Stimulated activated CD8-positive, alpha-beta memory T cell treated with anti-CD3 and anti-CD28 coated beads, Interleukin-4, amount 100 ng/mL, for 24 hours (primary cell): Measurements from ENCODE around the gene PLXNB1.

Experiments used
- DNase-seq: peaks from one replicate; pipeline ENCODE4 v3.0.0-alpha.2; 2020; ENCODE audit warnings: low read depth

Gene PLXNB1

GRCh38 chr3:48417529-48418108, 12.3 kb downstream of the PLXNB1 start:
- no peak for DNase-seq

- DNase-seq: no peak
Measured at GRCh38 chr3:48416546-48416945, 13.3 kb downstream of the PLXNB1 start.

DNA sequence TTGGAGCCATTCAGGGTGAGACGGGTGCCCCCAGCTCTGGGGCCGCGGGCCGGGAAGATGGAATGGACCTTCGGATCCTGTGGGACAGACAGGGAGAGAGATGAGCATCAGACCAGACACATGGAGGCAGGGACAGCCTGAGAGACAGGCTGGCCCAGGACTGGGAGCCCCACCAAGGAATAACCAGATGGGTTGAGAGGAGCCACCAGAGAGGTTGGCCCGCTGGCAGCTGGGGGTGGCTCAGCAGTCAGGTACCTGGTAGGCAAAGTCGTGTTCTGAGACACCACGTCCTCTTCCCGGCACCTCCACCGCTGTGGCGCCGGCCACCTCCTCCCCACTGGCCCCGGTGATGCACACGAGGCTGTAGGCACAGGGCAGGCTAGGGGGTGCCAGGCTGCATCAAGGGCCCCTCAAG, 13.8 kb downstream of the PLXNB1 start:
- no peak for DNase-seq

DNA sequence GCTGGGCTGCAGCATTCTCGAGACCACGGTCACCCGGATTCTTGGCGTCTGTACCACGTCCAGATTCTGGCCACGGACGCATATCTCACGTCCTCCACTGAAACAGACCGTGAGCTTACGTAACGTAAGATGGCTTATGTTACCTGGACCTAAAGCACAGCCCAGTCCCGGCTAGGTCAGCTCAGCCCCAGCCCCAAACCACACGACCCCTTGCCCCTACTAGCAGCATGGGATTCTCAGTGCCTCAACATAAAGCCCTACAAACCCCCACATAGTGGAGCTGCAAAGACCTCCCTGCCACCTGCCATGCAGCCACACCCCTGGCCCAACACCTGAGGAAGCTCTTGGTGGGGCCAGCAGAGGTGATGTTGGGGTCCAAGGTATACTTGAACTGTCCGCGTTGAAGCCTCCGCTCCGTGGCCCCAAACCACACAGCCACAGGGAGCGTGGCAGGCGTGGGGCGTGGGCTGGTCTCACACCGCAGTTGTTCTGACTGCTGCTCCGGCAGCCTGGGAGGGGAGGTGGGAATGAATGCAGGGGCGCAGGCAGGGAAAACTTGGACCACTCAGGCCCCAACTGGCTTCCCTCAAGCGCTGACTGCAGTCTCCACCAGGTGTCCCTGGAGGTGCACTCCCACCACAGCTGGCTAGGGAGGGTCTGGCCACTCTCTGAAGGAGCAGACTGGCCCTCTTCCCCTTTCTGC, 14.5 kb downstream of the PLXNB1 start:
- DNase-seq: no peak

DNA sequence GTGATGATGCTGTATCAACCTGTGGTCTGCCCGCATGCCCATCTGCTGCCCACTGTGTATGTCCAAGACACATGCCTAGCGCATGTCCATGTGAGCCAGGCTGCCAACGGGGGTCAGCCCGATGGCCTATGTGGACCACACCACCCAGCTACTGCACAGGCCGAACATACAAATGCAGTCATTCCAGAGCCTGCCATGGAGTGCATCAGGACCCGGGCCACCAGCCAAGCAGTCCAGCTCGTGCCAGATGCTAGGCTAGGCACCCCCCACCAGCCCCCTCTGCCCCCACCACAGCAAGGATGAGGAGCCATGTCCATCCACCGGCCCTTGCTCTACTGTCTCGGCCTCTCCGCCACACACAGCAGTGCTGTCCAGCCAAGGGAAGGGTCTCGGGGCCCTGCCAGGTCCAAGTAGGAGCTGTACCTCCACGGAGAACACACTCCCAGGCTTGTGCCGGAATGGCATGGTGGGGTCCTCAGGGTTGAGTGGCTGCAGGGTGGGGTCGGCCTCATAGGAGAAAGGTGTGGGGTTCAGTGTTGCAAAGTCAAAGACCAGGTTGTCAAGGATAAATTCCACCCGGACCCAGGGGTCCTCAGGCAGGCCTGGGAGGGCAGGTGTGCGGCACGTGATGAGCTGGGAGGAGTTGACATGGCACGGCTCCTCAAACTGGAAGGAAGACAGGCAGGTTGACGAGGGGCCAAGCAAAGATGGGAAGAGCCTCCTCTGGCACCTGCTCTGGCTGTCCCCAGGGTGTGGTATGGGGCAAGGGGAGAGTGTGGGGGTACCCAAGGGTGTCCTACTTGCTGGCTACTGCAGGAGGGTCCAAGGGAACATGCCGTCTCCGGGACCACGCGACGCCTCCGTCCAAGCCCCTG, 15.3 kb downstream of the PLXNB1 start:
- no peak for DNase-seq

DNA sequence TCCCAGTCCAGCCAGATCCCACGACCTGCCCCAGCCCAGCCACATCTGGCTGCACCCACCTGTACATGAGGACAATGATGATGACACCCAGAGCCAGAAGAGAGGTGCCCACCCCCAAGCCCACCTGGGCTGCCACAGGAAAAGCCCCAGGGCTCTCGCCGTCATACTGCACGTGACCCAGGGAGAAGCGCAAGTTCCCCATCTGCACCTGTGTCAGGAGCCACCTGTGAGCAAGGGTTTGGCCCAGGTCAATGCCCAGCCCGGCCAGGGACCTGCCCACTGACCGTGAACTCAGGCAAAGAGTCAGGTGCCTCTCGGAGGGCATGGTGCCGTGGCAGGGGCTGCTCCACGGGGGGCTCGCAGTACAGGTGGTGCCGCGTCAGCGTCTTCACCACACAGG, 16.3 kb downstream of the PLXNB1 start:
- no peak for DNase-seq

- no peak for DNase-seq
Measured at GRCh38 chr3:48413086-48413485, 16.8 kb downstream of the PLXNB1 start.

DNA sequence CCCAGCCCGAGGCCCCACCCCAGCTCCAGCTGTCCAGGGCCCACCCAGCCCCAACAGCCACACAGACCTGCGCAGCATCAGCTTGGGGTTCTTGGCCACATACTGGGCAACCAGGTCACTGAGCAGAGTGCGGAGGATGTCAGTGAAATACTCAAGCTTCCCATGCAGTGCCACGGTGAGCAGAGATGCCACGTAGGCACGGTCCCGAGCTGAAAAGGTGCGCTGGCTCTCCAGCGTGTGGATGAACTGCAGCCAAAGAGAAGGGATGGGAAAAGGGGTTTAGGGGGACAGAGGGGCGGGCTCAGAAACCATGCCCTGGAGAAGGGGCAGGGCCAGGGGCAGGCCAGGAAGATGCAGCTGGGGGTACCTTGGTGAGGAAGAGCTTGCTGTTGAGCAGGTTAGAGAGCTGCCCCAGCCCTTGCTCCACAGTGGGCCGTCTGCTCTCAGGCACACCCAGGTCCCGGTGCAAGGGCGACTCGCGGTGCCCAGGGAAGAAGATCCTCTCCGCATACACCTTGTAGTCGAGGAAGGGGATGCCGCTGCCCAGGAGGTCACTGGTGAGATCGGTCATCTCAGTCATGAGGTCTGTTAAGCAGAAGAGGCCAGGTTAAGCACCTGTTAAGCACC, 17.4 kb downstream of the PLXNB1 start:
- no peak for DNase-seq

- DNase-seq: no peak
Measured at GRCh38 chr3:48411606-48412374, 18.1 kb downstream of the PLXNB1 start.

GRCh38 chr3:48411041-48411588, 18.8 kb downstream of the PLXNB1 start:
- no peak for DNase-seq

GRCh38 chr3:48410205-48411040, 19.5 kb downstream of the PLXNB1 start:
- no peak for DNase-seq

GRCh38 chr3:48409291-48410201, 20.3 kb downstream of the PLXNB1 start:
- DNase-seq: no peak

DNA sequence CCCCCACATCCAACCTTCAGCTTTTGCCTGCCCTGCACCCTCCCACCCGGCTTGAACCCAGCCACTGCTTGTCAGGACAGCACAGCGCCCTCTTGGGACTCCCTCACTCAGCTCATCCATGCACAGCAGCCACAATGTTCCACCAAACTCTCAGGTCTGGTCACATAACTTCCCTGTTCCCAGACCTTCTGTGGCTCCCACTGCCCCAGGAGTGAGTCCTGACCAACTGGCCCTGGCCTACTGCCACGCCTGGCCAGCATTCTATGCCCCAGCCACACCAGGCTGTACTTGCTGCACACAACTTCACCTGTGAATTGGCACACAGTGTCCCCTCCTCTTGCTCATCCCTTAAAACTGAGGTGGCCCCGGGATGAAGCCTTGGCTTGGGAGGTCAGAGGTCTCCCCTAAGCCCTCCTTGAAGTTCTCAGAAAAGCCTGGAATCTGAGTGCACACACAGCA, 21.0 kb downstream of the PLXNB1 start:
- no peak for DNase-seq

DNA sequence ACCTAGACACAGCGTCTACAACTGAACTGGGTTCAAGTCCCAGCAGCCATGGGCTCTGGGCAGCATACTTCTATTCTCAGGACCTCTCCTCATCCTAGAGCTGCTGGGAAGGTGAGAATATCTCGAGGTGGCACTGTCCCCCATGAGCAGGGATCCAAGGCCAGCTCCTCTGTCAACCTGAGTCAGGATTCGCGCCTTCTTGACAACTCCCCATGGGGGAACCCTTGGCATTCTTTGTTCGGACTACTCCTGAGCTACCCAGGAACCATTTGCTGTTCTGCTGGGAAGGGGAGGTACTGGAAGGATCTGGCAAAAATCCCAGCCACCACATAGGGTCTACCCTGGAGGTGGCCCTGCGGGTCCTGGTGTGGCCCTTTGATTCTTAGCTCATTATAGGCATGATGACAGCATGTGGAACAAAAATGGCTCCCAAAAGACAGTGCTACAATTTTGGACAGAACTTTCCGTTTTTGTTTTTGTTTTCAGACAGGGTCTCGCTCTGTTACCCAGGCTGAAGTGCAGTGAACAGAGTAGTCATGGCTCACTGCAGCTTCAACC, 22.3 kb downstream of the PLXNB1 start:
- DNase-seq: no peak

DNA sequence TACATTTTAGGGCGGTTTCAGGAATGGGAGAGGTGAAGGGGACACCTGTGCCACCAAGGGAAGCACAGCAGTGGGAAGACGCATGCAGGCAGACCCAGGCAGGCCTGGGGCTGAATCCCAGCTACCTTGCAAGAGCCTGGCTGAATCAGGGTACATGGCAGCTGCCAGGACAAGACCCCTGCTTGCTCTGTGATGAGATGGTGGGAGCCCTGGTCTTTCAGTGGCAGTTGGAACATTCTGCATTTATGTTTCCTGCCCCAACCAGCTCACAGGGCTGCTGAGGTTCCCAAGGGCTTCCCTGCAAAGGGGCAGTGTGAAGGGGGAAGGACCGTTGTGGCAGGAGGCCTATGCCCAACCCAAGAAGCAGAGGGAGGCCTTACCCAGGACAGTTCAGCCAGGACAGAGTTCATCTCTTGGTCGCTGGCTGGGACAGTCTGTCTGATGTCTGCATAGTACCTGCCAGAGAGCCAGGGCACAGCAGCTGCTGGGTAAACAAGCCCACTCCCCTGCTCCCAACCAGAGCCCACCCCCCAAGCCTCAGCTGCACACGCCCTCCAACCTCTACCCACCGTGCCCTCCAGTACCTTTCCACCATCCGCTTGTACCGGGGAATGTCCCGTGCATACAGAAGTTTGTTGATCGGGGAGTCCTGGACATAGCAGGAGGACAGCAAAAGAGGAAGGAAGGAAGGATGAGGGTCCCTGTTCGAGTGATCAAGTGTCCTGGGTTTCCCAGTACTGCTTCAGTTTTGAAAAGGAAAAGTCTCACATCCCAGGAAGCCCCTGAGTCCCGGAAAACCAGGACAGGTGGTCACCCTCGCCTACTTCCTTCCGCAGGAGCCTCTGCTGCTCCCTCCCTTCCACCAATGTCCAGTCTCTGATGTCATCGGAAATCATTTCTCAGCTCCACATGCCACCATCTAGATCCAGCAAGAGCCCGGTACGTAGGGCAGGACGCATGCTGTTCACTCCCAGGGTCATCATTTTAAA, 23.1 kb downstream of the PLXNB1 start:
- no peak for DNase-seq

GRCh38 chr3:48405971-48406370, 23.9 kb downstream of the PLXNB1 start:
- no peak for DNase-seq

GRCh38 chr3:48405343-48405881, 24.5 kb downstream of the PLXNB1 start:
- no peak for DNase-seq
